Trophoblast cell (in vitro differentiated cells and primary cell): ENCODE results near the gene CEP72.

Experiments
- DNase-seq, 2 donors: peaks; one replicate each; pipeline ENCODE4 v3.0.0-alpha.2; 2016
- H2AFZ ChIP-seq: 2 replicates; pipeline ENCODE4 v1.6.1; 2013; ENCODE audit warnings: low read length, moderate library complexity, mild to moderate bottlenecking; ENCODE audit not compliant: insufficient read depth, poor library complexity
- H2AK5ac ChIP-seq: 2 replicates; pipeline ENCODE4 v1.6.1; 2013; ENCODE audit warnings: mild to moderate bottlenecking, low read length
- H2BK120ac ChIP-seq: 2 replicates; pipeline ENCODE4 v1.6.1; 2013; ENCODE audit warnings: low read length, mild to moderate bottlenecking, moderate library complexity; ENCODE audit not compliant: insufficient read depth, poor library complexity
- H2BK12ac ChIP-seq: 2 replicates; pipeline ENCODE4 v1.6.1; 2013; ENCODE audit warnings: mild to moderate bottlenecking, low read length, moderate library complexity
- H2BK5ac ChIP-seq: 2 replicates; pipeline ENCODE4 v1.6.1; 2013; ENCODE audit warnings: low read length, low read depth, moderate library complexity, mild to moderate bottlenecking; ENCODE audit not compliant: poor library complexity
- H3K14ac ChIP-seq: 2 replicates; pipeline ENCODE4 v1.6.1; 2013; ENCODE audit warnings: mild to moderate bottlenecking, low read length
- H3K18ac ChIP-seq: 2 replicates; pipeline ENCODE4 v1.6.1; 2013; ENCODE audit warnings: mild to moderate bottlenecking, low read length
- H3K23ac ChIP-seq: 2 replicates; pipeline ENCODE4 v1.6.1; 2013; ENCODE audit warnings: low read length
- H3K27ac ChIP-seq: 2 replicates; pipeline ENCODE4 v1.5.1; 2013; ENCODE audit warnings: low read depth, mild to moderate bottlenecking, inconsistent platforms, low read length, moderate library complexity
- H3K27me3 ChIP-seq: 2 replicates; pipeline ENCODE4 v1.6.1; 2013; ENCODE audit warnings: inconsistent platforms, mild to moderate bottlenecking, low read length, moderate library complexity; ENCODE audit not compliant: insufficient read depth
- H3K36me3 ChIP-seq, 2 experiments: 1 replicate in 1 of 2; 2 replicates in 1 of 2; pipeline ENCODE4 v1.6.1; 2013; ENCODE audit warnings: low read length in 2 of 2, mild to moderate bottlenecking in 2 of 2, moderate library complexity in 1 of 2; ENCODE audit not compliant: insufficient read depth in 2 of 2, control insufficient read depth in 1 of 2
- H3K4ac ChIP-seq: 2 replicates; pipeline ENCODE4 v1.6.1; 2013; ENCODE audit warnings: low read depth, mild to moderate bottlenecking, low read length, moderate library complexity
- H3K4me1 ChIP-seq, 2 experiments: 1 replicate in 1 of 2; 2 replicates in 1 of 2; pipeline ENCODE4 v1.6.1; 2013; ENCODE audit warnings: low read length in 2 of 2, mild to moderate bottlenecking in 2 of 2, moderate library complexity in 1 of 2; ENCODE audit not compliant: insufficient read depth in 2 of 2, control insufficient read depth in 1 of 2
- H3K4me2 ChIP-seq: 2 replicates; pipeline ENCODE4 v1.6.1; 2013; ENCODE audit warnings: inconsistent platforms, mild to moderate bottlenecking, low read length, moderate library complexity
- H3K4me3 ChIP-seq: 2 replicates; pipeline ENCODE4 v1.5.1; 2013; ENCODE audit warnings: mild to moderate bottlenecking, low read depth, low read length, inconsistent platforms
- H3K79me1 ChIP-seq: one replicate; pipeline ENCODE4 v1.6.1; 2013; ENCODE audit warnings: low read length
- H3K79me2 ChIP-seq: 2 replicates; pipeline ENCODE4 v1.6.1; 2013; ENCODE audit warnings: low read length, mild to moderate bottlenecking; ENCODE audit not compliant: control insufficient read depth, insufficient read depth, poor library complexity
- H3K9ac ChIP-seq: 2 replicates; pipeline ENCODE4 v1.6.1; 2013; ENCODE audit warnings: mild to moderate bottlenecking, low read length
- H3K9me3 ChIP-seq: 2 replicates; pipeline ENCODE4 v1.6.1; 2013; ENCODE audit warnings: low read depth, mild to moderate bottlenecking, control low read depth, inconsistent platforms, low read length; ENCODE audit not compliant: insufficient read depth
- H4K12ac ChIP-seq: 2 replicates; pipeline ENCODE4 v1.6.1; 2013; ENCODE audit warnings: low read depth, mild to moderate bottlenecking, low read length, moderate library complexity
- H4K8ac ChIP-seq: 2 replicates; pipeline ENCODE4 v1.6.1; 2013; ENCODE audit warnings: low read depth, mild to moderate bottlenecking, low read length, moderate library complexity
- H4K91ac ChIP-seq: one replicate; pipeline ENCODE4 v1.6.1; 2013; ENCODE audit warnings: low read depth, mild to moderate bottlenecking, low read length, moderate library complexity
- WGBS: extraction: QIAGEN DNeasy Blood & Tissue Kit; methylation state at CpG from one replicate; pipeline ENCODE4 v1.1.7; 2013; ENCODE audit warnings: missing lambda C conversion rate; ENCODE audit not compliant: insufficient read length, insufficient coverage; ENCODE audit errors: extremely low coverage; 5-methylcytosine and 5-hydroxymethylcytosine counted together

CEP72 gene

DNA sequence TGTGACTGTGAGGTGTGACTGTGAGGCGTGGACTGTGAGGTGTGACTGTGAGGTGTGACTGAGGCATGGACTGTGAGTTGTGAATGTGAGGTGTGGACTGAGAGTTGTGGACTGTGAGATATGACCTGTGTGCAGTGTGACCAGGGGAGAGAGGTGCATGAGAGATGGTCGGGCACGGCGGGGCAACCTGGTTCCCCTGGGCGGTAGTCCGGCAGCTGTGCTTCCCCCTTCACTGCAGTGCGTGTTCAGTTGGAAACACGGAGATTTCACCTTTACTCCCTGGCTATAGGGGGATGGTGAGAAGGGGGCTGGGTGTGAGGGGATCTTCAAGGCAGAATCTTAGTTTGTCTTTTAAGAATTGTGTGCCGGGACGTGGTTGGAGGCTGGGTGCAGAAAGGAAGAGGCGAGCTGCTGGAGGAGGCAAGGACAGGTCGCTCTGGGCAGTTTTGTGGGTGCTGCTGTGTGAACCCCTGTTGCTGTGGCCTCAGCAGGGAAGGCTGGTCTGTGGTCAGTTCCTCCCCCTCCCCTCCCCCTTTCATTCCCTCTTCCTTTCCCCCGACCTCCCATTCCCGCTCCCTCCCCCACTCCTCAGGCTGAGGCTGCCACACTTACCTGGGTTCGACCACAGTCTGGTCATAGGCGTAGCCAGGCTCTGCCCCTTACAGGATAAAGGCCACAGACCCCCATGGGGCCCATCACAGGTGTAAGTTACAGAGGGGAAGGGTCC lies 39.3 kb downstream of the CEP72 start:
- no peak overlapping the region for H3K4me3 ChIP-seq
- no peak overlapping the region for H2AFZ ChIP-seq
- no peak overlapping the region for H3K4ac ChIP-seq
- no peak overlapping the region for H3K27ac ChIP-seq
- no peaks in the 10 kb centered on the region for H3K79me2 ChIP-seq
- H3K23ac ChIP-seq, result no peak overlapping the region
- no peaks in the 10 kb centered on the region for H3K27me3 ChIP-seq
- H2AK5ac ChIP-seq, result no peak overlapping the region
- no peak overlapping the region for H2BK12ac ChIP-seq
- no peak overlapping the region for H4K91ac ChIP-seq
- H2BK5ac ChIP-seq, result no peak overlapping the region
- H3K4me1 ChIP-seq, result no peaks in the 10 kb centered on the region
- H4K8ac ChIP-seq, result no peak overlapping the region
- WGBS, result no CpG with 5 or more reads among the region's 16 CpGs
- H3K36me3 ChIP-seq, result peaks cover 33 to 46% of the 10 kb centered on the region in 2 experiments
- H2BK120ac ChIP-seq, result no peak overlapping the region
- H3K4me2 ChIP-seq, result no peak overlapping the region
- H3K14ac ChIP-seq, result no peak overlapping the region
- H4K12ac ChIP-seq, result no peak overlapping the region
- H3K9ac ChIP-seq, result no peak overlapping the region
- no peak for DNase-seq
- H3K79me1 ChIP-seq, result no peaks in the 10 kb centered on the region
- H3K9me3 ChIP-seq, result peaks cover 11% of the 10 kb centered on the region
- no peak overlapping the region for H3K18ac ChIP-seq

DNA sequence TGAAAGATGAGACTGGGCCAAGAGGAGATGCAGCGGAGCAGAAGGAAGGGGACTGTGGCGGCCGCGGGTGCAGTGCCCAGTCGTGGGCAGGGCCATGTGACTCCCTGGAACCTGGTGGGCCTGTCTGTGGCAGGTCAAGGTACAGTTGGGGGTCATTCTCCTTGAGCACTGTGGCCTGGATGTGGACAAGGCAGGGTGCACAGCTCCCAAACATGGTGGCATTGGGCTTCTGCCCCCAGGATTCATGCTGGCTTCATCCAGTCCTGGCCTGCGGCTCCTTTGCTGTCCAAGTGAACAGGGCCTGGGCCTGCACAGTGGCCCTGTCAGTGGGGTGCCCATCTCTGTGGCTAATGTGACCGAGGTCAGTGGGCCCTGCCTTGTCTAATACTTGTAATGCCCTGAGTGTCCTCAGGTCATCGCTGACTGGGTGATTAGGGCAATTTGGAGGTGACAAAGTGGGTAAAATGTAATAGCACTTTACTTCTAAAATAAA lies 39.9 kb downstream of the CEP72 start:
- Histone ChIP-seq H3K4me3 (no peak overlapping the region), H2AFZ (no peak overlapping the region), H2BK120ac (no peak overlapping the region), H4K8ac (no peak overlapping the region), H3K4me1 (no peaks in the 10 kb centered on the region), H3K36me3 (peaks cover 27 to 41% of the 10 kb centered on the region in 2 experiments), H3K9ac (no peak overlapping the region), H3K4me2 (no peak overlapping the region), H4K12ac (no peak overlapping the region), H2BK5ac (no peak overlapping the region), H4K91ac (no peak overlapping the region), H3K4ac (no peak overlapping the region), H3K79me2 (no peaks in the 10 kb centered on the region), H3K9me3 (peaks cover 11% of the 10 kb centered on the region), H2BK12ac (no peak overlapping the region), H3K27me3 (no peaks in the 10 kb centered on the region), H3K18ac (no peak overlapping the region), H3K79me1 (no peaks in the 10 kb centered on the region), H3K23ac (no peak overlapping the region), H3K27ac (no peak overlapping the region), H3K14ac (no peak overlapping the region), H2AK5ac (no peak overlapping the region)
- no CpG with 5 or more reads among the region's 8 CpGs for WGBS
- no peak for DNase-seq

DNA sequence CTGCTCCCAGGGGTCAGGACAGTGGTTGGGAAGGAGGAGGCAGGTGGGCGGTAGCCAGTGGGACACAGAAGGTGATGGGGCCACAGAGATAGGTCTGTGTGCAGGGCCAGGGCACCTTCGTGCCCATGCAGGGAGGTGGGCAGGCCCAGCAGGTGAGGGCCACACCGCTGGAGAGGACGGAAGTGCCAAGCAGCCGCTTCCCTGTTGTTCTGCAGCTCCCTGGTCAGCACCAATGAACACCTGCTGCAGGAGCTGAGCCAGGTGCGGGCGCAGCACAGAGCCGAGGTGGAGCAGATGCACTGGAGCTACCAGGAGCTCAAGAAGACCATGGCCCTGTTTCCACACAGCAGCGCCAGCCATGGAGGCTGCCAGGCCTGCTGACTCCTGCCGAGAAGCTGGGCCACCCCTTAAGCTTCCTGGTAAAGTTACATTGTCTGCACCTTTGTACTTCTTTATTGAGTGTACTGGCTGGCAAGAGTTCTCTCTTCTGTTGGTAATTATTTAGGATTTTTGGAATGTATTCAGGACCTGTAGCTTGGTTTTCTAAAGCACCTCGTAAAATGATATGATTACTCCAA lies 40.7 kb downstream of the CEP72 start:
- Histone ChIP-seq H2BK5ac (no peak overlapping the region), H3K4ac (no peak overlapping the region), H3K27ac (no peak overlapping the region), H2BK12ac (no peak overlapping the region), H4K8ac (no peak overlapping the region), H3K4me1 (no peaks in the 10 kb centered on the region), H3K79me2 (no peaks in the 10 kb centered on the region), H2BK120ac (no peak overlapping the region), H3K23ac (no peak overlapping the region), H3K14ac (no peak overlapping the region), H3K27me3 (no peaks in the 10 kb centered on the region), H4K91ac (no peak overlapping the region), H3K36me3 (peaks cover 25 to 40% of the 10 kb centered on the region in 2 experiments), H3K79me1 (no peaks in the 10 kb centered on the region), H3K4me3 (no peak overlapping the region), H3K4me2 (no peak overlapping the region), H3K9me3 (peaks cover 11% of the 10 kb centered on the region), H3K18ac (no peak overlapping the region), H2AFZ (no peak overlapping the region), H4K12ac (no peak overlapping the region), H2AK5ac (no peak overlapping the region), H3K9ac (no peak overlapping the region)
- no peak for DNase-seq
- WGBS, result no CpG with 5 or more reads among the region's 11 CpGs

DNA sequence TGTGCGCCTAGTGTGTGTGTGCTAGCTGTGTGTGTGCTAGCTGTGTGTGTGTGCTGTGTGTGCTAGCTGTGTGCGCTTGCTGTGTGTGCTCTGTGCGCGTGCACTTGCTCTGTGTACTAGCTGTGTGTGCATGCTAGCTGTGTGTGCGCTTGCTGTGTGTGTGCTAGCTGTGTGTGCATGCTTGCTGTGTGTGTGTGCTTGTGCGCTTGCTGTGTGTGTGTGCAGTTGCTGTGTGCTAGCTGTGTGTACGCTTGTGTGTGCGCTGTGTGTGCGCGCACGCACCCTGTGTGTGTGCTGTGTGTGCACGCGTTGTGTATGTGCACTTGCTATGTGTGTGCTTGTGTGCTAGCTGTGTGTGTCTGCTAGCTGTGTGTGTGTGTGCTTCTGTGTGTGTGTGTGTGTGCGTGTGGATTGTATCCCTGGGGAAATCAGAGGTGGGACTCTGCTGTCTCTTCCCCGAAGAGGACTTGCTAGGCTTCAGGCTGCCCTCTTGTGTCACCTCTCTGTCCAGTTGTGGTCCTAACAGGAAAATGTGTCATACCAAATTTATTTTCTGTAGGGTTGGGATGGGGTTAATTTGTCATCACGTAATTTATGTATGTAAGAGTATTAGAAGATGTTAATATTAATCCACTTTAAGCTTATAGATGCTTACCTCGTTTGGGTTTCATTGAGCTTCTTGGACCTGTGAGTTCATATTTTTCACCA lies 42.1 kb downstream of the CEP72 start:
- Histone ChIP-seq H3K27me3 (no peaks in the 10 kb centered on the region), H2AFZ (no peak overlapping the region), H4K12ac (no peak overlapping the region), H4K91ac (no peak overlapping the region), H2BK12ac (no peak overlapping the region), H2BK5ac (no peak overlapping the region), H3K4me3 (peak overlapping the region; percentile 48), H3K79me1 (no peaks in the 10 kb centered on the region), H3K9ac (no peak overlapping the region), H2BK120ac (no peak overlapping the region), H3K18ac (no peak overlapping the region), H3K4me1 (no peaks in the 10 kb centered on the region), H3K14ac (no peak overlapping the region), H3K4me2 (no peak overlapping the region), H3K23ac (peak overlapping the region; percentile 55), H2AK5ac (no peak overlapping the region), H3K79me2 (no peaks in the 10 kb centered on the region), H3K4ac (no peak overlapping the region), H3K36me3 (peaks cover 29 to 38% of the 10 kb centered on the region in 2 experiments), H3K9me3 (peaks cover 8% of the 10 kb centered on the region), H4K8ac (no peak overlapping the region), H3K27ac (no peak overlapping the region)
- no peak for DNase-seq
- no CpG with 5 or more reads among the region's 17 CpGs for WGBS
